ENCODE measurements around the gene LTO1.

Gene LTO1

GRCh38 chr11:69656536-69657455 lies 18.4 kb downstream of the LTO1 start:
- no peak for DNase-seq

- DNase-seq = no peak
Measured at GRCh38 chr11:69655479-69656428, 19.4 kb downstream of the LTO1 start.

- no peak for DNase-seq
Measured at GRCh38 chr11:69654660-69655478, 20.3 kb downstream of the LTO1 start.

- DNase-seq = no peak
Measured at GRCh38 chr11:69654001-69654659, 21.0 kb downstream of the LTO1 start.

DNA sequence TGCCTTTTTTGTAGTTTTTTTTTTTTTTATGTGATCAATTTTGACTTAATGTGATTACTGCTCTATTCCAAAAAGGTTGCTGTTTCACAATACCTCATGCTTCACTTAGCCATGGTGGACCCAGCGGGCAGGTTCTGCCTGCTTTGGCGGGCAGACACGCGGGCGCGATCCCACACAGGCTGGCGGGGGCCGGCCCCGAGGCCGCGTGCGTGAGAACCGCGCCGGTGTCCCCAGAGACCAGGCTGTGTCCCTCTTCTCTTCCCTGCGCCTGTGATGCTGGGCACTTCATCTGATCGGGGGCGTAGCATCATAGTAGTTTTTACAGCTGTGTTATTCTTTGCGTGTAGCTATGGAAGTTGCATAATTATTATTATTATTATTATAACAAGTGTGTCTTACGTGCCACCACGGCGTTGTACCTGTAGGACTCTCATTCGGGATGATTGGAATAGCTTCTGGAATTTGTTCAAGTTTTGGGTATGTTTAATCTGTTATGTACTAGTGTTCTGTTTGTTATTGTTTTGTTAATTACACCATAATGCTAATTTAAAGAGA lies 21.7 kb downstream of the LTO1 start:
- DNase-seq = no peak

DNA sequence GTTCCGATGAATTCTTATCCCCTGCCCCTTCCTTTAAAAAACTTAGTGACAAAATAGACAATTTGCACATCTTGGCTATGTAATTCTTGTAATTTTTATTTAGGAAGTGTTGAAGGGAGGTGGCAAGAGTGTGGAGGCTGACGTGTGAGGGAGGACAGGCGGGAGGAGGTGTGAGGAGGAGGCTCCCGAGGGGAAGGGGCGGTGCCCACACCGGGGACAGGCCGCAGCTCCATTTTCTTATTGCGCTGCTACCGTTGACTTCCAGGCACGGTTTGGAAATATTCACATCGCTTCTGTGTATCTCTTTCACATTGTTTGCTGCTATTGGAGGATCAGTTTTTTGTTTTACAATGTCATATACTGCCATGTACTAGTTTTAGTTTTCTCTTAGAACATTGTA lies 22.2 kb downstream of the LTO1 start:
- DNase-seq = no peak

DNA sequence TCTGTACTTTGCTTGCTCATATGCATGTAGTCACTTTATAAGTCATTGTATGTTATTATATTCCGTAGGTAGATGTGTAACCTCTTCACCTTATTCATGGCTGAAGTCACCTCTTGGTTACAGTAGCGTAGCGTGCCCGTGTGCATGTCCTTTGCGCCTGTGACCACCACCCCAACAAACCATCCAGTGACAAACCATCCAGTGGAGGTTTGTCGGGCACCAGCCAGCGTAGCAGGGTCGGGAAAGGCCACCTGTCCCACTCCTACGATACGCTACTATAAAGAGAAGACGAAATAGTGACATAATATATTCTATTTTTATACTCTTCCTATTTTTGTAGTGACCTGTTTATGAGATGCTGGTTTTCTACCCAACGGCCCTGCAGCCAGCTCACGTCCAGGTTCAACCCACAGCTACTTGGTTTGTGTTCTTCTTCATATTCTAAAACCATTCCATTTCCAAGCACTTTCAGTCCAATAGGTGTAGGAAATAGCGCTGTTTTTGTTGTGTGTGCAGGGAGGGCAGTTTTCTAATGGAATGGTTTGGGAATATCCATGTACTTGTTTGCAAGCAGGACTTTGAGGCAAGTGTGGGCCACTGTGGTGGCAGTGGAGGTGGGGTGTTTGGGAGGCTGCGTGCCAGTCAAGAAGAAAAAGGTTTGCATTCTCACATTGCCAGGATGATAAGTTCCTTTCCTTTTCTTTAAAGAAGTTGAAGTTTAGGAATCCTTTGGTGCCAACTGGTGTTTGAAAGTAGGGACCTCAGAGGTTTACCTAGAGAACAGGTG lies 23.1 kb downstream of the LTO1 start:
- no peak for DNase-seq

GRCh38 chr11:69650832-69651344 lies 24.3 kb downstream of the LTO1 start:
- DNase-seq = no peak

- no peak for DNase-seq
Measured at GRCh38 chr11:69650081-69650831, 24.9 kb downstream of the LTO1 start.

DNA sequence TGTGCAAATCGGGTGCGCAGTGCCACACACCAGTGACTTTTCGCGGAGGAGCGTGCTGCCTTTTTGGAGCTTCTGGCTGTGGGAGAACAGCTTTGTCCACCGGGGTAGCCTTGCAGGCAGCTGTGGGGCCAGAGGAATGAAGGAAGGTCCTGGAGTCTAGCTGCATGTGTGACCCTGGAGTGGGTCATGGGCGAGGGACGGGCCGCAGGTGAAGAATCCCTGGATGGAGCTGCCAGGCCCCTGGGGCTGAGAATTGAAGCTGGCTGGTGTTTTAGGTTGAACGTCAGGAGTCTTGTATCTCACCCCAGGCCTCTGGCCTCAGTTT lies 25.6 kb downstream of the LTO1 start:
- no peak for DNase-seq

DNA sequence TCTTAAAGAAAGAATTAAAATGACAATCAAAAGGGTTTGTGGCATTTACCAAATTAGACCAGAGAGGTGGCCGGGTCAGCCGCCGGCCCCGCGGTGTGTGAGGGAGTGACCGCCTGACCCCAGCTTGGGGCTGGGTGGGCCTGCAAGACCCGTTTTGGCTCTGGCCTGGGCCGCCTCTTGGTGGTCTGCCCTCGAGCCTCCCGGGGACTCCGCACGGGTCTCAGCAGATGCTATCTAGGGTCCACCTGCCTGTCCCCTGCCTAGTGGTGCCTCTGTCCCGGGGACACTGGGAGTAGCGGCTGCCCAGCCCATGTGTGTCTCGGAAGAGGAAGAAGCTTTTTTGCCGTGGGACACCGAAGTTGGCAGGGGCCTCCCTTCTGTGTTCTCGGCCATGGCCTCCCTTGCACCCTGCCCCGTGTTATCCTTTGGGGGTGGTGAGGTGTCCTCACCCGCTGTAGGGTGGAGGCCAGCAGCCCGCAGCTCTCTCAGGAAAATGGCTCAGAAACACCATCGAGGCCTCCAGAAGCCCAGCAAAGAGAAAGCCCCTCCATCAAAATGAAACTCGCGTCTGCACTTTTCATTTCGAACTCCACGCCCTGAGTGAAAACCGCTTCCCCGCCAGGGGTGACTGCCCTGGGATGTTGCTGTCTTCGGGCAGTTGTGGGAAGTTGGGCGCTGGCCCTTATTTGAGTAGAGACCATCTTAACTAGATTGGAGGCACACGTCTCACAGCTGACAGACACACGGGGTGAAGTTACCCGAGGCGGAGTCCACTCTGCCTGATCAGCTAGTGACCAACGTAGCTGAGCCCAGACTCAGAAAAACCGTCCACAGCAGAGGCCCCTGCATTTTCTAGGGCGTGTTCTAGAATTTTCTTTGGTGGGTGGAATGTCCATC lies 26.2 kb downstream of the LTO1 start:
- no peak for DNase-seq

GRCh38 chr11:69647761-69648497 lies 27.2 kb downstream of the LTO1 start:
- no peak for DNase-seq

- no peak for DNase-seq
Measured at GRCh38 chr11:69647390-69647748, 27.8 kb downstream of the LTO1 start.

DNA sequence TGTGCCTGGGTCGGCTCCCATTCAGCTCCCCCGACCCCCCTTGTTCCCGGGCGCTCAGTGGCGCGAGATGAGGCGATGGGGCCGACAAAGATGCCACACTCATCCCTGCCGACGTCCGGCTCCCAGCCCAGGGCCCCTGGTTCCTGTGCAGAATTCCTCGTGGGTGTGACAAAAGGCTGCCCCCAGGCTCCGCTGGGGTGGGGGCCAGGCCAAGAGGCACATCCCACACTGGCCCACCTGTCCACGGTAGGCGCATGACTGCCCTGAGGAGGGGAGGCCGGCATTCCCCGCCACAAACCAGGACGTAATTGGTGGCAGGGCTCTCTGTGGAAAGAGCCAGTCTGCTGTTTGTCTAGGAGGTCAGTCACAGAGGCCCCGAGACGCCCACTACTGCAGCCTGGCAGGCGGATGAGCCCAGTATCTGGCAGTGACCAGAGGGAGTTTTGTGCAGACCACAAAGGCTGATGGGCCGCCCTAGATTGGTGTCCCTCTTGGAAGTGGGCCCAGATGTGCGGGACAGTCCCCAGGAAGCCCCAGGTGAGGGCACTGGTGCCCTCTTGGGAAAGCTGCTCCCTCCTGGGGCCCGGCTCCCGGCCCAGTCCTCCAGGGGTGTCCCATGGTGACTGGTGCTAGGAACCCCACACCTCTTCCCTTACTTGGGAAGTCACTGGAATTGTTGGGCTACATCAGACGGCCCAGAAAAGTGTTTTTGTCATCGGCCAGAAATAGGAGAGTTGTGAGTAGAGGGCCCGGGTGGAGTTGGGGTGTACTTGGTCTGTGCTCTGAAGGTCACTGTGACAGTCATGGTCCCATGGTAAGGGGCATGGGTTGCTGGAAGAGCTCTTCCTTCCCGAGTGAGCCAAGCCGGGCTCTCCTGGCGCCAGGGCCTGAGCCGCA lies 28.4 kb downstream of the LTO1 start:
- DNase-seq = no peak

GRCh38 chr11:69645801-69646492 lies 29.2 kb downstream of the LTO1 start:
- no peak for DNase-seq

- no peak for DNase-seq
Measured at GRCh38 chr11:69644962-69645675, 30.0 kb downstream of the LTO1 start.

Measured in CD4-positive, alpha-beta T cell treated with Interleukin-12 subunit alpha and Interleukin-12 subunit beta, for 1 hour (primary cell).